Measurements from ENCODE around the gene KCNMB4.

KCNMB4 gene

GRCh38 chr12:70365648-70366518 is at the start of gene KCNMB4:
KCNMB4 (plus strand) TSS chr12:70366290; CDS start chr12:70366735, 445 bp downstream.
- peak; percentile 72 to 94 for DNase-seq

- no peak for DNase-seq
These were observed 48.3 kb upstream of the KCNMB4 start for GRCh38 chr12:70317781-70318180.

- no peak for DNase-seq
These were observed 46.5 kb upstream of the KCNMB4 start for GRCh38 chr12:70319605-70320004.

- DNase-seq: no peak
These were observed 44.9 kb upstream of the KCNMB4 start for GRCh38 chr12:70321191-70321590.

GRCh38 chr12:70327541-70327940 is 38.5 kb upstream of the KCNMB4 start:
- DNase-seq: no peak

GRCh38 chr12:70329728-70330127 is 36.4 kb upstream of the KCNMB4 start:
- DNase-seq: no peak

GRCh38 chr12:70330158-70330557 is 35.9 kb upstream of the KCNMB4 start:
- no peak for DNase-seq

GRCh38 chr12:70332236-70332635 is 33.9 kb upstream of the KCNMB4 start:
- no peak for DNase-seq

- no peak for DNase-seq
These were observed 31.3 kb upstream of the KCNMB4 start for GRCh38 chr12:70334742-70335141.

- no peak for DNase-seq
These were observed 27.6 kb upstream of the KCNMB4 start for GRCh38 chr12:70338531-70338930.

GRCh38 chr12:70351076-70351475 is 15.0 kb upstream of the KCNMB4 start:
- DNase-seq: no peak

- no peak for DNase-seq
These were observed 12.1 kb upstream of the KCNMB4 start for GRCh38 chr12:70353780-70354660.

- no peak for DNase-seq
These were observed 11.3 kb upstream of the KCNMB4 start for GRCh38 chr12:70354787-70355186.

GRCh38 chr12:70355972-70356371 is 10.1 kb upstream of the KCNMB4 start:
- DNase-seq: no peak

GRCh38 chr12:70359458-70360197 is 6.5 kb upstream of the KCNMB4 start:
- DNase-seq: no peak

- no peak for DNase-seq
These were observed 5.9 kb upstream of the KCNMB4 start for GRCh38 chr12:70360218-70360617.

- DNase-seq: peak; percentile 28 to 53
These were observed 1.2 kb upstream of the KCNMB4 start for GRCh38 chr12:70364695-70365397.

- no peak for DNase-seq
These were observed 767 bp upstream of the KCNMB4 start for GRCh38 chr12:70365398-70365647.

GRCh38 chr12:70366581-70367257 is 629 bp downstream of the KCNMB4 start:
- peak; percentile 80 to 92 for DNase-seq

- peak; percentile 38 to 42 for DNase-seq
These were observed 1.4 kb downstream of the KCNMB4 start for GRCh38 chr12:70367258-70368141.

- DNase-seq: no peak
These were observed 6.8 kb downstream of the KCNMB4 start for GRCh38 chr12:70372881-70373280.

All from NCI-H526 (cell line).